ENCODE measurements around the gene KCNC2. TPM values are rescaled to one million over a fixed set of nuclear protein-coding genes. Genes with fewer than 3 reads are reported as not detected.

The KCNC2 gene
- total and polyA plus RNA-seq, 11 donors = not detected

DNA sequence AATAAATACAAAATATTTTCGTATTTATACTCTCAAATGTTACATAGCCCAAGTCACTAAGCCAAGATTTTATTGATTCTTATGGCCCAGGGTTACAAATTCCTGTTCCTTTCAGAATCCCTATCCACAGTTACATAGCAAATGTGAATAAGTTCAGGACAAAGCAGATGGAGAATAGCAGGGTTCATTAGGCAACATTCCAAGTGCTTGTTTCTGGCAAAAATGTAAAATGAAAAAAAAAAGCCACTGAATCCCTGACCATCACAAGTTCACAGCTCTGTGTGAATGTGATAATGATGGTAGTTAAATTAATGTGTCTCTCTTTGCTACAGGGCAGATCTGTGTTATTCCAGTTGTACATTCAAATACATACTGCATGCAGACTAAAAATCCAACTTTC lies 74.6 kb downstream of the KCNC2 start:
- intact Hi-C loops (cut with DNase I) = no loop called here
- Histone ChIP-seq H3K9me3 (no peaks in the 10 kb centered on the region), H3K27me3 (no peaks in the 10 kb centered on the region), H3K36me3 (no peaks in the 10 kb centered on the region), H3K27ac (no peak overlapping the region), H3K4me1 (no peaks in the 10 kb centered on the region), H3K4me3 (no peak overlapping the region)
- no peak for ATAC-seq
- TF ChIP-seq CTCF (IDR thresholded peaks at IDR 0.05) (no peak), POLR2A (IDR thresholded peaks at IDR 0.05) (no peak)
- 33 to 38% (median 36%) methylated on average over 1 of the region's 1 CpG for WGBS, 4 donors
- DNase-seq = no peak

- no peaks in the 10 kb centered on the region for H3K9me3 ChIP-seq
- DNase-seq (no peak), ATAC-seq (no peak)
- 85 to 88% (median 87%) methylated on average over 3 of the region's 3 CpGs for WGBS, 4 donors
- H3K4me1 ChIP-seq = no peaks in the 10 kb centered on the region
- H3K36me3 ChIP-seq = no peaks in the 10 kb centered on the region
- intact Hi-C loops (cut with DNase I) = no loop called here
- TF ChIP-seq CTCF (IDR thresholded peaks at IDR 0.05) (no peak), POLR2A (IDR thresholded peaks at IDR 0.05) (no peak)
- H3K4me3 ChIP-seq = no peak overlapping the region
- no peak overlapping the region for H3K27ac ChIP-seq
- no peaks in the 10 kb centered on the region for H3K27me3 ChIP-seq
Observed at GRCh38 chr12:75130811-75131210, 78.8 kb downstream of the KCNC2 start.

DNA sequence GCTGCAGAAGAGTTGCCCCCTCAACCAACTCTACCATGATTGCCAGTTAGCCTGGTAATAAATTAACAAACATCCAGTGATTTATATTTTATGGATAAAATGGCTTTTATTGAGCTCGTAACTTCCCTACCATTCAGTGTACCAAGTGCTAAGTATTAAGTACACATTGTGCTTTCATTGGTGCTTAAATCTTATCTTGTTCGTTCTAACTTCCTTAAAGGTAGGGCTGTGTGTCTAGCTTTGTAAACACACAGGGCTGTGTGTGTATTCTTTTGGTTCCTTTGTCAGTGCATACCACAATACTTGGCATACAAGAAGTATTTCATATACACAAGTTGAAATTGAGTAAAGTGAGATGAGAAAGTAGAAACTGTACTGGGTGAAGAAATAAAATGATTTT lies 80.4 kb downstream of the KCNC2 start:
- Histone ChIP-seq H3K4me1 (no peaks in the 10 kb centered on the region), H3K9me3 (no peaks in the 10 kb centered on the region), H3K27ac (no peak overlapping the region), H3K4me3 (no peak overlapping the region), H3K36me3 (no peaks in the 10 kb centered on the region), H3K27me3 (no peaks in the 10 kb centered on the region)
- intact Hi-C loops (cut with DNase I) = no loop called here
- 68 to 79% (median 71%) methylated on average over 2 of the region's 2 CpGs for WGBS, 4 donors
- TF ChIP-seq CTCF (IDR thresholded peaks at IDR 0.05) = no peak
- ATAC-seq = no peak
- DNase-seq = no peak

GRCh38 chr12:75121036-75121705 lies 88.5 kb downstream of the KCNC2 start:
- no peak for DNase-seq
- 64 to 81% (median 70%) methylated on average over 2 of the region's 2 CpGs for WGBS, 4 donors
- ATAC-seq = no peak
- intact Hi-C loops (cut with DNase I) = no loop called here
- H3K9me3 ChIP-seq = no peaks in the 10 kb centered on the region
- H3K4me1 ChIP-seq = no peaks in the 10 kb centered on the region
- H3K4me3 ChIP-seq = no peak overlapping the region
- H3K27me3 ChIP-seq = no peaks in the 10 kb centered on the region
- no peaks in the 10 kb centered on the region for H3K36me3 ChIP-seq
- TF ChIP-seq POLR2A (IDR thresholded peaks at IDR 0.05) (no peak), CTCF (IDR thresholded peaks at IDR 0.05) (no peak)
- H3K27ac ChIP-seq = no peak overlapping the region

Data from heart left ventricle (tissue), 16 donors.